ENCODE data around the gene TNP2. TPM values are rescaled to one million over a fixed set of nuclear protein-coding genes. Genes with fewer than 3 reads are reported as not detected.
"Not testable (repeated sequence)": the region's sequence is repeated elsewhere in the genome, so short reads cannot be mapped to it uniquely, and the experiment has no call there.

TNP2 gene
- total and polyA plus RNA-seq, 12 donors = not detected

- peak overlapping the region in 1 of 5 donors; percentile 84 for H3K27ac ChIP-seq
- intact Hi-C loops (cut with DNase I) = loop anchor here in 1 of 2 donors (10.0 kb wide), 1 partner anchor 61 kb away; no protein-coding TSS in a partner anchor
- no peaks in the 10 kb centered on the region for H3K9me3 ChIP-seq (replicated peaks in 1 of 3)
- H3K36me3 ChIP-seq (replicated peaks in 1 of 2) = no peaks in the 10 kb centered on the region
- H3K4me1 ChIP-seq (replicated peaks in 1 of 2) = peaks cover 11 to 25% of the 10 kb centered on the region in 2 donors
- no peak overlapping the region for H3K4me3 ChIP-seq
- DNase-seq = no peak
- WGBS, 4 donors = 74 to 85% (median 81%) methylated on average over 5 to 18 of the region's 18 CpGs
- H3K27me3 ChIP-seq = no peaks in the 10 kb centered on the region
- TF ChIP-seq POLR2A (IDR thresholded peaks at IDR 0.05) (no peak), CTCF (IDR thresholded peaks at IDR 0.05) (no peak)
Measured at GRCh38 chr16:11225677-11226549, 43.2 kb downstream of the TNP2 start.

GRCh38 chr16:11224894-11225676, 44.0 kb downstream of the TNP2 start:
- no peaks in the 10 kb centered on the region for H3K27me3 ChIP-seq
- no peaks in the 10 kb centered on the region for H3K9me3 ChIP-seq (replicated peaks in 1 of 3)
- no peak for TF ChIP-seq CTCF (IDR thresholded peaks at IDR 0.05)
- no peak for TF ChIP-seq POLR2A (IDR thresholded peaks at IDR 0.05)
- no peaks in the 10 kb centered on the region for H3K36me3 ChIP-seq (replicated peaks in 1 of 2)
- H3K4me1 ChIP-seq (replicated peaks in 1 of 2) = peaks cover 11 to 31% of the 10 kb centered on the region in 2 donors
- H3K27ac ChIP-seq = peak overlapping the region; percentile 16 to 84 (median 51)
- 51 to 60% (median 57%) methylated on average over 17 to 21 of the region's 21 CpGs for WGBS, 4 donors
- intact Hi-C loops (cut with DNase I) = loop anchor here in 1 of 2 donors (10.0 kb wide), 1 partner anchor 60 kb away; no protein-coding TSS in a partner anchor
- DNase-seq = peak in 6 of 7 donors; percentile 34 to 74 (median 50)
- H3K4me3 ChIP-seq = no peak overlapping the region

- Histone ChIP-seq H3K27ac (peak overlapping the region; percentile 16 to 84 (median 51)), H3K27me3 (no peaks in the 10 kb centered on the region), H3K36me3 (replicated peaks in 1 of 2) (no peaks in the 10 kb centered on the region), H3K4me3 (no peak overlapping the region), H3K4me1 (replicated peaks in 1 of 2) (peaks cover 11 to 33% of the 10 kb centered on the region in 2 donors), H3K9me3 (replicated peaks in 1 of 3) (no peaks in the 10 kb centered on the region)
- TF ChIP-seq POLR2A (IDR thresholded peaks at IDR 0.05) (no peak), CTCF (IDR thresholded peaks at IDR 0.05) (no peak)
- DNase-seq = peak; percentile 55 to 94 (median 73)
- intact Hi-C loops (cut with DNase I) = loop anchor here in 1 of 2 donors (10.0 kb wide), 1 partner anchor 59 kb away; no protein-coding TSS in a partner anchor
- WGBS, 4 donors = 61 to 70% (median 63%) methylated on average over 16 to 24 of the region's 24 CpGs
Measured at GRCh38 chr16:11224096-11224893, 44.8 kb downstream of the TNP2 start.

- not testable (repeated sequence) for H3K4me3 ChIP-seq; H3K36me3 ChIP-seq (replicated peaks in 1 of 2); H3K27me3 ChIP-seq; H3K27ac ChIP-seq; H3K9me3 ChIP-seq (replicated peaks in 1 of 3)
- peaks cover 11 to 30% of the 10 kb centered on the region in 2 donors for H3K4me1 ChIP-seq (replicated peaks in 1 of 2)
- intact Hi-C loops (cut with DNase I) = loop anchor here in 1 of 2 donors (10.0 kb wide), 1 partner anchor 56 kb away; no protein-coding TSS in a partner anchor
- 20 to 38% (median 29%) methylated on average over 2 of the region's 2 CpGs for WGBS, 4 donors
- DNase-seq = peak in 5 of 7 donors; percentile 42 to 64 (median 53)
Measured at GRCh38 chr16:11220507-11220906, 48.6 kb downstream of the TNP2 start.
